ENCODE measurements around the gene ANXA2R.

DNA sequence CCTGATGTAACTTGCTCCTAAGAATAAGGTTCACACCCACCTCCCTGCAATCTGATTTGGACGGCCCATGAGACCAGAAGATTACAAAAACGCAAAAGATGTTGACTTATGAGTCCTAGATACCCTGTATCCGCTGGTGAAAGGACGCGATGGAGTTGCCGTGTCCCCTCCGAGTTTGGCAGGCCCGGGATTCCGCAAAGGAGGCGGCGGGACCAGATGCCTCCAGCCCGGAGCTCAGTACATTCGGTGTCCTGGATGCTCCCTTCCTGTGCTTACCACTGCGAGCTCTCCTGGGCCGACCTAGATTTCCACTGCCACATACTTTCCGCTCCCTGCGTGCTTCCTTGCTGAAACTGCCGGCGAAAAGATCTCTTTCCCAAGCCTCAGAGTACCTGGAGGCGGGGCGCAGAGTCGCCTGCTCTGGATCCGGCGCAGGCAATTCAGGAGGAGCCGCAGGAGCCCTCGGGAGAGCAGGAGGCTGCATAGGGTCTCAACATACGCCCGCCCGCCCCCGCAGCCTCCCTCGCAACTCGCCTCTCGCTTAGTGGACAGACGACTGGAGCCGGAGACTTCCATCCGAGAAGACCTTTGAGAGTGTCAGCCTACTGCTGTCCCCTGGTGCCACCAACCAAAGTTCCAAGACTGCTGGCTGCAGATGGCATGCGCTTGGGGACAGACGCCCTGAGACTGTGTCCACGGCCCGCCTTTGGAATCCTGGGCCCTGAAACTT lies 39.8 kb downstream of the ANXA2R start:
- TF ChIP-seq CTCF (IDR thresholded peaks at IDR 0.05) (no peak), POLR2AphosphoS5 (IDR thresholded peaks at IDR 0.05; ENCODE audit: low read depth, low read length) (peak; percentile 16; the same call in 1 of the 2 replicates)
- TF ChIP-seq, protein P1, sequence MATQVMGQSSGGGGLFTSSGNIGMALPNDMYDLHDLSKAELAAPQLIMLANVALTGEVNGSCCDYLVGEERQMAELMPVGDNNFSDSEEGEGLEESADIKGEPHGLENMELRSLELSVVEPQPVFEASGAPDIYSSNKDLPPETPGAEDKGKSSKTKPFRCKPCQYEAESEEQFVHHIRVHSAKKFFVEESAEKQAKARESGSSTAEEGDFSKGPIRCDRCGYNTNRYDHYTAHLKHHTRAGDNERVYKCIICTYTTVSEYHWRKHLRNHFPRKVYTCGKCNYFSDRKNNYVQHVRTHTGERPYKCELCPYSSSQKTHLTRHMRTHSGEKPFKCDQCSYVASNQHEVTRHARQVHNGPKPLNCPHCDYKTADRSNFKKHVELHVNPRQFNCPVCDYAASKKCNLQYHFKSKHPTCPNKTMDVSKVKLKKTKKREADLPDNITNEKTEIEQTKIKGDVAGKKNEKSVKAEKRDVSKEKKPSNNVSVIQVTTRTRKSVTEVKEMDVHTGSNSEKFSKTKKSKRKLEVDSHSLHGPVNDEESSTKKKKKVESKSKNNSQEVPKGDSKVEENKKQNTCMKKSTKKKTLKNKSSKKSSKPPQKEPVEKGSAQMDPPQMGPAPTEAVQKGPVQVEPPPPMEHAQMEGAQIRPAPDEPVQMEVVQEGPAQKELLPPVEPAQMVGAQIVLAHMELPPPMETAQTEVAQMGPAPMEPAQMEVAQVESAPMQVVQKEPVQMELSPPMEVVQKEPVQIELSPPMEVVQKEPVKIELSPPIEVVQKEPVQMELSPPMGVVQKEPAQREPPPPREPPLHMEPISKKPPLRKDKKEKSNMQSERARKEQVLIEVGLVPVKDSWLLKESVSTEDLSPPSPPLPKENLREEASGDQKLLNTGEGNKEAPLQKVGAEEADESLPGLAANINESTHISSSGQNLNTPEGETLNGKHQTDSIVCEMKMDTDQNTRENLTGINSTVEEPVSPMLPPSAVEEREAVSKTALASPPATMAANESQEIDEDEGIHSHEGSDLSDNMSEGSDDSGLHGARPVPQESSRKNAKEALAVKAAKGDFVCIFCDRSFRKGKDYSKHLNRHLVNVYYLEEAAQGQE (IDR thresholded peaks at IDR 0.05; ENCODE audit: insufficient read depth in 1 of 2, low read depth in 2 of 2, low read length in 1 of 2): no peak

All from Panc1 (cell line).